H1 (cell line): Measurements from ENCODE around the gene RBMX. TPM values are rescaled to one million over a fixed set of nuclear protein-coding genes. Genes with fewer than 3 reads are reported as not detected.

ENCODE experiments used
- CTCF ChIA-PET: fragments of 300-600 bp; sonication (Branson Sonifier 250); formaldehyde crosslinking; loops from one replicate; lab custom pipeline; 2021; ENCODE audit not compliant: partially characterized antibody; lab: Charles Lee
- POLR2A ChIA-PET: fragments of 300-600 bp; sonication (Branson Sonifier 250); formaldehyde crosslinking; loops from one replicate; lab custom pipeline; 2021; ENCODE audit warnings: inconsistent platforms; ENCODE audit not compliant: partially characterized antibody; lab: Charles Lee
- DNase-seq, 2 experiments: peaks; one replicate each; pipeline versions ENCODE4 v3.0.0 to v3.0.0-alpha.2; 2010 to 2022; ENCODE audit warnings: low spot score in 2 of 2, low read depth in 1 of 2, mixed read lengths in 1 of 2
- FAIRE-seq: peaks from 2 replicates; lab custom pipeline; 2011; peaks lifted over from hg19 to GRCh38; lab: Jason Lieb, UNC
- H2AFZ ChIP-seq: 2 replicates; pipeline ENCODE4 v1.8.1; 2012; ENCODE audit warnings: low read length, inconsistent platforms
- H2AK5ac ChIP-seq: 2 replicates; pipeline ENCODE4 v1.6.1; 2013; ENCODE audit warnings: low read depth, low read length
- H2BK120ac ChIP-seq: replicated peaks from 2 replicates; pipeline ENCODE3; 2013; ENCODE audit warnings: low read depth, low read length, inconsistent platforms
- H2BK12ac ChIP-seq: 2 replicates; pipeline ENCODE4 v1.6.1; 2013; ENCODE audit warnings: low read depth, low read length
- H2BK15ac ChIP-seq: 2 replicates; pipeline ENCODE4 v1.6.1; 2013; ENCODE audit warnings: low read length
- H2BK20ac ChIP-seq: 2 replicates; pipeline ENCODE4 v1.6.1; 2013; ENCODE audit warnings: low read length
- H2BK5ac ChIP-seq: 2 replicates; pipeline ENCODE4 v1.6.1; 2013; ENCODE audit warnings: low read depth, low read length
- H3K14ac ChIP-seq: 2 replicates; pipeline ENCODE4 v1.6.1; 2013; ENCODE audit warnings: inconsistent platforms; ENCODE audit not compliant: insufficient read length
- H3K18ac ChIP-seq: 2 replicates; pipeline ENCODE4 v1.6.1; 2013; ENCODE audit warnings: low read length; ENCODE audit errors: extremely low read depth
- H3K23ac ChIP-seq: 2 replicates; pipeline ENCODE4 v1.6.1; 2013; ENCODE audit warnings: inconsistent platforms; ENCODE audit not compliant: insufficient read length
- H3K23me2 ChIP-seq: 2 replicates; pipeline ENCODE4 v1.6.1; 2013; ENCODE audit warnings: low read depth, low read length
- H3K27ac ChIP-seq: 2 replicates; pipeline ENCODE4 v1.6.1; 2011; ENCODE audit warnings: low read depth, low read length, inconsistent platforms
- H3K27me3 ChIP-seq, 4 experiments: replicated peaks in 1 of 4; 1 replicate in 1 of 4; 2 replicates in 3 of 4; pipeline versions ENCODE4 v1.6.1 to v1.8.1; 2011 to 2013; ENCODE audit warnings: low read length in 3 of 4, mild to moderate bottlenecking in 3 of 4, inconsistent platforms in 2 of 4, mixed read lengths in 2 of 4, moderate library complexity in 1 of 4; ENCODE audit not compliant: control insufficient read depth in 3 of 4, insufficient read depth in 3 of 4; ENCODE audit errors: extremely low read depth in 1 of 4
- H3K36me3 ChIP-seq, 4 experiments: 2 replicates each; pipeline versions ENCODE4 v1.6.1 to v1.8.1; 2011 to 2013; ENCODE audit warnings: mild to moderate bottlenecking in 4 of 4, low read length in 3 of 4, moderate library complexity in 2 of 4, control low read depth in 1 of 4, inconsistent platforms in 1 of 4; ENCODE audit not compliant: insufficient read depth in 4 of 4, control insufficient read depth in 2 of 4
- H3K4ac ChIP-seq: replicated peaks from 2 replicates; pipeline ENCODE3; 2013; ENCODE audit warnings: low read length, low read depth, mixed read lengths, inconsistent platforms; ENCODE audit not compliant: insufficient read length
- H3K4me1 ChIP-seq, 4 experiments: replicated peaks in 1 of 4; 1 replicate in 1 of 4; 2 replicates in 3 of 4; pipeline versions ENCODE4 v1.6.1 to v1.8.1; 2011 to 2013; ENCODE audit warnings: low read length in 3 of 4, inconsistent platforms in 2 of 4, mixed read lengths in 1 of 4; ENCODE audit not compliant: insufficient read depth in 4 of 4, control insufficient read depth in 3 of 4
- H3K4me2 ChIP-seq, 2 experiments: 2 replicates each; pipeline versions ENCODE4 v1.6.1 to v1.8.1; 2011 to 2013; ENCODE audit warnings: low read depth in 2 of 2, low read length in 2 of 2, control low read depth in 1 of 2, inconsistent platforms in 1 of 2, mild to moderate bottlenecking in 1 of 2; ENCODE audit not compliant: insufficient read depth in 1 of 2
- H3K4me3 ChIP-seq, 4 experiments: fragments of 200-600, 300-600 bp in 1 of 4; sonication (generic), shearing (Covaris generic), sonication (Bioruptor Twin) in 1 of 4; 2 replicates each; pipeline versions ENCODE4 v1.5.1 to v1.8.1; 2011 to 2016; ENCODE audit warnings: low read length in 4 of 4, low read depth in 3 of 4, control low read depth in 2 of 4, inconsistent platforms in 2 of 4, mild to moderate bottlenecking in 2 of 4, mixed read lengths in 1 of 4, moderate library complexity in 1 of 4; ENCODE audit not compliant: insufficient read depth in 2 of 4; ENCODE audit errors: extremely low read depth in 1 of 4
- H3K56ac ChIP-seq: replicated peaks from 2 replicates; pipeline ENCODE3; 2013; ENCODE audit warnings: low read depth, mild to moderate bottlenecking, mixed read lengths, low read length, inconsistent platforms; ENCODE audit not compliant: insufficient read length
- H3K79me1 ChIP-seq: 2 replicates; pipeline ENCODE4 v1.6.1; 2013; ENCODE audit warnings: low read depth, low read length, control low read depth
- H3K79me2 ChIP-seq, 2 experiments: 2 replicates each; pipeline versions ENCODE4 v1.6.1 to v1.8.1; 2012 to 2013; ENCODE audit warnings: low read length in 2 of 2, mild to moderate bottlenecking in 2 of 2, inconsistent platforms in 1 of 2; ENCODE audit not compliant: insufficient read depth in 2 of 2, control insufficient read depth in 1 of 2
- H3K9ac ChIP-seq, 4 experiments: replicated peaks in 1 of 4; 1 replicate in 1 of 4; 2 replicates in 3 of 4; pipeline versions ENCODE4 v1.6.1 to v1.8.1; 2011 to 2013; ENCODE audit warnings: low read depth in 3 of 4, low read length in 3 of 4, control low read depth in 2 of 4, mild to moderate bottlenecking in 2 of 4, moderate library complexity in 2 of 4, inconsistent platforms in 1 of 4; ENCODE audit errors: extremely low read depth in 1 of 4
- H3K9me3 ChIP-seq, 2 experiments: 2 replicates each; pipeline versions ENCODE4 v1.6.1 to v1.8.1; 2012 to 2013; ENCODE audit warnings: mild to moderate bottlenecking in 2 of 2, moderate library complexity in 2 of 2, control low read depth in 1 of 2, inconsistent platforms in 1 of 2, low read depth in 1 of 2, low read length in 1 of 2, mixed read lengths in 1 of 2; ENCODE audit not compliant: insufficient read depth in 2 of 2
- H4K20me1 ChIP-seq, 2 experiments: replicated peaks in 1 of 2; 2 replicates each; pipeline versions ENCODE3 to v1.8.1; 2011 to 2013; ENCODE audit warnings: inconsistent platforms in 2 of 2, low read length in 2 of 2, mild to moderate bottlenecking in 1 of 2; ENCODE audit not compliant: insufficient read depth in 2 of 2, control insufficient read depth in 1 of 2
- H4K5ac ChIP-seq: 2 replicates; pipeline ENCODE4 v1.6.1; 2013; ENCODE audit warnings: low read length, low read depth, mixed read lengths, inconsistent platforms; ENCODE audit not compliant: insufficient read length
- H4K8ac ChIP-seq: 2 replicates; pipeline ENCODE4 v1.8.0; 2013; ENCODE audit warnings: mild to moderate bottlenecking, moderate library complexity, low read length, inconsistent platforms; ENCODE audit not compliant: insufficient read depth; ENCODE audit errors: extremely low read depth
- H4K91ac ChIP-seq: replicated peaks from 2 replicates; pipeline ENCODE3; 2013; ENCODE audit warnings: low read length, mixed read lengths, inconsistent platforms; ENCODE audit not compliant: insufficient read length
- CEBPB ChIP-seq: IDR thresholded peaks from 2 replicates; pipeline ENCODE4 v1.6.1; 2012; ENCODE audit warnings: low read depth, low read length
- RNF2 ChIP-seq: fragments of 200-900, 300-1000 bp; sonication (generic); IDR thresholded peaks from 2 replicates; pipeline ENCODE4 v1.7.1; 2016; ENCODE audit warnings: borderline replicate concordance, low read depth, mild to moderate bottlenecking, antibody characterized with exemption, low read length; ENCODE audit not compliant: poor library complexity, severe bottlenecking; ENCODE audit errors: missing control alignments
- WGBS, 2 experiments: shearing (Covaris generic) in 1 of 2; methylation state at CpG; one replicate each; pipeline versions ENCODE4 v1.1.6 to v1.1.7; 2013 to 2015; ENCODE audit warnings: low lambda C conversion rate in 2 of 2, mixed read lengths in 2 of 2, inconsistent platforms in 1 of 2, low coverage in 1 of 2, missing lambda C conversion rate in 1 of 2; ENCODE audit not compliant: insufficient replicate concordance in 2 of 2, insufficient coverage in 1 of 2, insufficient read length in 1 of 2; ENCODE audit errors: extremely low coverage in 1 of 2, missing lambda C conversion rate in 1 of 2; 5-methylcytosine and 5-hydroxymethylcytosine counted together
- polyA plus RNA-seq, 7 experiments: library from polyadenylated mRNA; depleted of rRNA in 3 of 7; stranded (reverse) in 5 of 7; unstranded in 2 of 7; fragments of >200 nt in 5 of 7; fragments of 200-250 nt in 2 of 7; gene quantifications; 1 replicate in 5 of 7; 2 replicates in 1 of 7; 4 replicates in 1 of 7; pipeline versions ENCODE4 v1.2.1 to v1.2.3, GENCODE V29; 2011 to 2013; ENCODE audit warnings: missing spikeins in 2 of 7, mixed read lengths in 2 of 7
- total RNA-seq: library from RNA; stranded (reverse); fragmentation: NEBNext Ultra II Directional; extraction: Animal tissue kit (Norgen Biotek cat#: 25700); gene quantifications from 2 replicates; pipeline ENCODE4 v1.2.1, GENCODE V29; 2021

Gene RBMX
- total and polyA plus RNA-seq, 2 of the 8 experiments (the other 6 are each of a cell fraction or from before 2014, with no cell fraction given), result 213 to 476 TPM

GRCh38 chrX:136851526-136851925 is 29.0 kb downstream of the RBMX start:
- no peaks in the 10 kb centered on the region for H4K20me1 ChIP-seq
- H2BK120ac ChIP-seq, result no peak overlapping the region
- no peak overlapping the region for H2AFZ ChIP-seq
- no peak overlapping the region for H4K5ac ChIP-seq
- no peaks in the 10 kb centered on the region for H3K9me3 ChIP-seq
- no peak overlapping the region for H3K4ac ChIP-seq
- WGBS, 2 experiments, result 92% methylated on average over 3 of the region's 3 CpGs; no CpG with 5 or more reads in 1 of the 2 experiments
- H4K8ac ChIP-seq, result no peak overlapping the region
- H3K4me3 ChIP-seq, result no peak overlapping the region
- H3K9ac ChIP-seq, result no peak overlapping the region
- no peak overlapping the region for H3K18ac ChIP-seq
- CTCF ChIA-PET, result interaction anchor here (0.6 kb wide), 1 partner anchor 1511 kb away, joined by 3 read pairs; no protein-coding TSS in a partner anchor
- no peaks in the 10 kb centered on the region for H3K79me2 ChIP-seq
- H2BK5ac ChIP-seq, result no peak overlapping the region
- no peak overlapping the region for H2BK20ac ChIP-seq
- no peaks in the 10 kb centered on the region for H3K23me2 ChIP-seq
- H2BK12ac ChIP-seq, result no peak overlapping the region
- H3K27ac ChIP-seq, result no peak overlapping the region
- no peaks in the 10 kb centered on the region for H3K27me3 ChIP-seq
- H2BK15ac ChIP-seq, result no peak overlapping the region
- H3K56ac ChIP-seq, result no peak overlapping the region
- no peak for FAIRE-seq
- POLR2A ChIA-PET, result interaction anchor here (1.5 kb wide), 1 partner anchor 9 kb away, joined by 5 read pairs; no protein-coding TSS in a partner anchor
- no peak overlapping the region for H2AK5ac ChIP-seq
- H3K4me1 ChIP-seq, result no peaks in the 10 kb centered on the region
- no peak overlapping the region for H3K14ac ChIP-seq
- peaks cover 0 to 13% (median 4%) of the 10 kb centered on the region in 4 experiments; a peak in 4 of 8 replicates for H3K36me3 ChIP-seq
- TF ChIP-seq CEBPB (no peak), RNF2 (no peak)
- H3K4me2 ChIP-seq, result no peak overlapping the region
- no peak overlapping the region for H3K23ac ChIP-seq
- no peaks in the 10 kb centered on the region for H3K79me1 ChIP-seq
- H4K91ac ChIP-seq, result no peak overlapping the region
- DNase-seq, result no peak
